Measurements from ENCODE around the gene GANAB. TPM values are rescaled to one million over a fixed set of nuclear protein-coding genes. Genes with fewer than 3 reads are reported as not detected.
"Not testable (repeated sequence)": the region's sequence is repeated elsewhere in the genome, so short reads cannot be mapped to it uniquely, and the experiment has no call there.

The GANAB gene
- total and polyA plus RNA-seq, 2 donors, result 93.9 to 152 TPM

GRCh38 chr11:62676698-62677097, 30.3 kb upstream of the GANAB start:
- WGBS, result 52% methylated on average over 6 of the region's 6 CpGs
- no peaks in the 10 kb centered on the region for H3K4me1 ChIP-seq (ENCODE audit: insufficient read depth)

GRCh38 chr11:62675415-62675814, 29.0 kb upstream of the GANAB start:
- WGBS, result 96% methylated on average over 10 of the region's 10 CpGs
- not testable (repeated sequence) for H3K36me3 ChIP-seq (ENCODE audit: insufficient read depth); H3K4me3 ChIP-seq (ENCODE audit: low read depth, low read length); H3K27ac ChIP-seq (ENCODE audit: low read depth); DNase-seq (ENCODE audit: extremely low spot score); H3K4me1 ChIP-seq (ENCODE audit: insufficient read depth)

More at GRCh38 chr11:62676698-62677097, 30.3 kb upstream of the GANAB start:
- H3K4me3 ChIP-seq (ENCODE audit: low read depth, low read length), result no peak overlapping the region
- no peak overlapping the region for H3K27ac ChIP-seq (ENCODE audit: low read depth)
- DNase-seq (ENCODE audit: extremely low spot score), result no peak
- H3K36me3 ChIP-seq (ENCODE audit: insufficient read depth), result no peaks in the 10 kb centered on the region

- DNase-seq (ENCODE audit: extremely low spot score), result no peak
- WGBS, result 78% methylated on average over 2 of the region's 2 CpGs
- no peaks in the 10 kb centered on the region for H3K36me3 ChIP-seq (ENCODE audit: insufficient read depth)
- no peak overlapping the region for H3K27ac ChIP-seq (ENCODE audit: low read depth)
- H3K4me3 ChIP-seq (ENCODE audit: low read depth, low read length), result no peak overlapping the region
- no peaks in the 10 kb centered on the region for H3K4me1 ChIP-seq (ENCODE audit: insufficient read depth)
Observed at GRCh38 chr11:62673196-62673525, 26.7 kb upstream of the GANAB start.

- under 1% methylated on average over 59 of the region's 59 CpGs for WGBS
- Histone ChIP-seq H3K4me1 (ENCODE audit: insufficient read depth) (no peaks in the 10 kb centered on the region), H3K36me3 (ENCODE audit: insufficient read depth) (no peaks in the 10 kb centered on the region), H3K4me3 (ENCODE audit: low read depth, low read length) (peak within 1 kb of the TSS; percentile 67), H3K27ac (ENCODE audit: low read depth) (peak within 1 kb of the TSS; percentile 89)
- DNase-seq (ENCODE audit: extremely low spot score), result peak; percentile 71
Observed at GRCh38 chr11:62671608-62672389, 25.4 kb upstream of the GANAB start, which contains the start of the genes LBHD1 and UQCC3. LBHD1 (minus strand) TSS chr11:62672267; CDS start chr11:62670031, 2,236 bp downstream. UQCC3 (plus strand) TSS chr11:62671673; CDS start chr11:62671746, 73 bp downstream.

GRCh38 chr11:62671236-62671607, 24.8 kb upstream of the GANAB start:
- under 1% methylated on average over 17 of the region's 17 CpGs for WGBS
- peak overlapping the region; percentile 67 for H3K4me3 ChIP-seq (ENCODE audit: low read depth, low read length)
- no peaks in the 10 kb centered on the region for H3K36me3 ChIP-seq (ENCODE audit: insufficient read depth)
- H3K4me1 ChIP-seq (ENCODE audit: insufficient read depth), result no peaks in the 10 kb centered on the region
- peak overlapping the region; percentile 89 for H3K27ac ChIP-seq (ENCODE audit: low read depth)
- DNase-seq (ENCODE audit: extremely low spot score), result no peak

- Histone ChIP-seq H3K4me1 (ENCODE audit: insufficient read depth) (no peaks in the 10 kb centered on the region), H3K27ac (ENCODE audit: low read depth) (no peak overlapping the region), H3K36me3 (ENCODE audit: insufficient read depth) (no peaks in the 10 kb centered on the region), H3K4me3 (ENCODE audit: low read depth, low read length) (no peak overlapping the region)
- 77% methylated on average over 4 of the region's 4 CpGs for WGBS
- no peak for DNase-seq (ENCODE audit: extremely low spot score)
Observed at GRCh38 chr11:62669420-62670161, 23.2 kb upstream of the GANAB start.

GRCh38 chr11:62667460-62667859, 21.0 kb upstream of the GANAB start:
- no peak overlapping the region for H3K27ac ChIP-seq (ENCODE audit: low read depth)

GRCh38 chr11:62666259-62666926, 20.0 kb upstream of the GANAB start:
- H3K36me3 ChIP-seq (ENCODE audit: insufficient read depth), result no peaks in the 10 kb centered on the region
- 43% methylated on average over 16 of the region's 16 CpGs for WGBS
- peak overlapping the region; percentile 74 for H3K4me3 ChIP-seq (ENCODE audit: low read depth, low read length)
- no peaks in the 10 kb centered on the region for H3K4me1 ChIP-seq (ENCODE audit: insufficient read depth)
- peak overlapping the region; percentile 82 for H3K27ac ChIP-seq (ENCODE audit: low read depth)
- DNase-seq (ENCODE audit: extremely low spot score), result no peak

More at GRCh38 chr11:62667460-62667859, 21.0 kb upstream of the GANAB start:
- Histone ChIP-seq H3K36me3 (ENCODE audit: insufficient read depth) (no peaks in the 10 kb centered on the region), H3K4me3 (ENCODE audit: low read depth, low read length) (no peak overlapping the region), H3K4me1 (ENCODE audit: insufficient read depth) (no peaks in the 10 kb centered on the region)
- 82% methylated on average over 2 of the region's 2 CpGs for WGBS
- no peak for DNase-seq (ENCODE audit: extremely low spot score)

GRCh38 chr11:62665599-62666258, 19.3 kb upstream of the GANAB start:
- peak overlapping the region; percentile 82 for H3K27ac ChIP-seq (ENCODE audit: low read depth)
- 2% methylated on average over 39 of the region's 39 CpGs for WGBS
- peak overlapping the region; percentile 74 for H3K4me3 ChIP-seq (ENCODE audit: low read depth, low read length)
- DNase-seq (ENCODE audit: extremely low spot score), result no peak
- H3K36me3 ChIP-seq (ENCODE audit: insufficient read depth), result no peaks in the 10 kb centered on the region
- H3K4me1 ChIP-seq (ENCODE audit: insufficient read depth), result no peaks in the 10 kb centered on the region

- Histone ChIP-seq H3K36me3 (ENCODE audit: insufficient read depth) (no peaks in the 10 kb centered on the region), H3K4me1 (ENCODE audit: insufficient read depth) (no peaks in the 10 kb centered on the region), H3K27ac (ENCODE audit: low read depth) (peak within 1 kb of the TSS; percentile 93), H3K4me3 (ENCODE audit: low read depth, low read length) (peak within 1 kb of the TSS; percentile 74)
- under 1% methylated on average over 47 of the region's 47 CpGs for WGBS
- DNase-seq (ENCODE audit: extremely low spot score), result peak; percentile 89
Observed at GRCh38 chr11:62665075-62665598, 18.7 kb upstream of the GANAB start, which contains the start of the genes C11orf98 and CSKMT. C11orf98 (minus strand) TSS chr11:62665210; CDS start chr11:62665169, 41 bp downstream. CSKMT (plus strand) TSS chr11:62665312; CDS start chr11:62665880, 568 bp downstream.

GRCh38 chr11:62664405-62665074, 18.1 kb upstream of the GANAB start:
- H3K4me1 ChIP-seq (ENCODE audit: insufficient read depth), result no peaks in the 10 kb centered on the region
- peak overlapping the region; percentile 93 for H3K27ac ChIP-seq (ENCODE audit: low read depth)
- no peak for DNase-seq (ENCODE audit: extremely low spot score)
- no peaks in the 10 kb centered on the region for H3K36me3 ChIP-seq (ENCODE audit: insufficient read depth)
- WGBS, result 3% methylated on average over 36 of the region's 36 CpGs
- peak overlapping the region; percentile 74 for H3K4me3 ChIP-seq (ENCODE audit: low read depth, low read length)

- H3K27ac ChIP-seq (ENCODE audit: low read depth), result no peak overlapping the region
- H3K4me1 ChIP-seq (ENCODE audit: insufficient read depth), result no peaks in the 10 kb centered on the region
- no peak for DNase-seq (ENCODE audit: extremely low spot score)
- WGBS, result 48% methylated on average over 5 of the region's 5 CpGs
- H3K4me3 ChIP-seq (ENCODE audit: low read depth, low read length), result no peak overlapping the region
- H3K36me3 ChIP-seq (ENCODE audit: insufficient read depth), result no peaks in the 10 kb centered on the region
Observed at GRCh38 chr11:62656796-62657429, 10.5 kb upstream of the GANAB start.
